MM.1S (cell line): ENCODE results near the gene GM2A.

Experiments
- CTCF ChIP-seq: fragments of 300-600 bp; sonication (generic); IDR thresholded peaks from 2 replicates; pipeline ENCODE4 v1.5.1; 2016; ENCODE audit warnings: antibody characterized with exemption, low read length, mixed read lengths
- EZH2 ChIP-seq: fragments of 300-600 bp; sonication (generic); optimal IDR thresholded peaks from 2 replicates; pipeline ENCODE3; 2017; ENCODE audit warnings: low read depth, mild to moderate bottlenecking, antibody characterized with exemption, low read length, mixed read lengths
- EZH2phosphoT487 ChIP-seq: fragments of 300-600 bp; sonication (generic); IDR thresholded peaks from 2 replicates; pipeline ENCODE4 v1.6.1; 2018; ENCODE audit warnings: antibody characterized with exemption, low read length

- TF ChIP-seq CTCF (no peak), EZH2 (no peak), EZH2phosphoT487 (no peak)
Measured at GRCh38 chr5:151219138-151219537, 33.8 kb upstream of the GM2A start.
